ENCODE measurements around the gene ANKRD49.
A peak's percentile ranks its signal among the peaks of the same experiment; 100 is the strongest.

ANKRD49 gene

GRCh38 chr11:94493281-94494125 lies at the start of gene ANKRD49, which contains the start of gene MRE11:
TSS of gene ANKRD49 (plus strand) at chr11:94493984. CDS start at chr11:94496694, 2,710 bp downstream.
TSS of gene MRE11 (minus strand) at chr11:94493844. CDS start at chr11:94492801, 1,043 bp downstream.
- TF ChIP-seq, protein P1, sequence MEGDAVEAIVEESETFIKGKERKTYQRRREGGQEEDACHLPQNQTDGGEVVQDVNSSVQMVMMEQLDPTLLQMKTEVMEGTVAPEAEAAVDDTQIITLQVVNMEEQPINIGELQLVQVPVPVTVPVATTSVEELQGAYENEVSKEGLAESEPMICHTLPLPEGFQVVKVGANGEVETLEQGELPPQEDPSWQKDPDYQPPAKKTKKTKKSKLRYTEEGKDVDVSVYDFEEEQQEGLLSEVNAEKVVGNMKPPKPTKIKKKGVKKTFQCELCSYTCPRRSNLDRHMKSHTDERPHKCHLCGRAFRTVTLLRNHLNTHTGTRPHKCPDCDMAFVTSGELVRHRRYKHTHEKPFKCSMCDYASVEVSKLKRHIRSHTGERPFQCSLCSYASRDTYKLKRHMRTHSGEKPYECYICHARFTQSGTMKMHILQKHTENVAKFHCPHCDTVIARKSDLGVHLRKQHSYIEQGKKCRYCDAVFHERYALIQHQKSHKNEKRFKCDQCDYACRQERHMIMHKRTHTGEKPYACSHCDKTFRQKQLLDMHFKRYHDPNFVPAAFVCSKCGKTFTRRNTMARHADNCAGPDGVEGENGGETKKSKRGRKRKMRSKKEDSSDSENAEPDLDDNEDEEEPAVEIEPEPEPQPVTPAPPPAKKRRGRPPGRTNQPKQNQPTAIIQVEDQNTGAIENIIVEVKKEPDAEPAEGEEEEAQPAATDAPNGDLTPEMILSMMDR (IDR thresholded peaks at IDR 0.05; ENCODE audit: insufficient read depth, low read depth, low read length, missing control alignments): no peak
- DNase-seq (ENCODE audit: low read depth): peak; percentile 98
- H3K4me3 ChIP-seq (ENCODE audit: low read depth, low read length): peak within 1 kb of the TSS; percentile 82

DNA sequence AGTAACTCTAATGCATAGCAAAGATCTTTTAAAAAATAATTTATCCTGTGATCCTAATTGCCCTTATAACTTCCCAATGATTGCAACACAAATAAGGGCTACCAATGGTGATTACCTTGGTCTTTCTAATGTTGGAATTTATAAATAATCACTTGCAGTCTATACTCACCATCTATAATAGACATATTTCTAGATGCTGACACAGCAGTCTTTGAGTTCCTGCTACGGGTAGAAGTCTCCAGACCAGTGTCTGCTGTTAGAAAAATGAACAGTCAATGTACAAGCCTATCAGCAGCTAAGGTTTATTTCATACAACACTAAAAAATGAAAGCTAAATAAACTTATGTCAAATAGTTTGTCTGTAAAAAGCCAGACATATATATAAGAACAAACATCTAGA lies 48.1 kb upstream of the ANKRD49 start:
- TF ChIP-seq, protein P1 (IDR thresholded peaks at IDR 0.05; ENCODE audit: insufficient read depth, low read depth, low read length, missing control alignments): no peak
- H3K4me3 ChIP-seq (ENCODE audit: low read depth, low read length): no peak overlapping the region
- DNase-seq (ENCODE audit: low read depth): no peak

GRCh38 chr11:94447149-94447548 lies 46.6 kb upstream of the ANKRD49 start:
- TF ChIP-seq, protein P1 (IDR thresholded peaks at IDR 0.05; ENCODE audit: insufficient read depth, low read depth, low read length, missing control alignments): no peak
- DNase-seq (ENCODE audit: low read depth): no peak
- H3K4me3 ChIP-seq (ENCODE audit: low read depth, low read length): no peak overlapping the region

DNA sequence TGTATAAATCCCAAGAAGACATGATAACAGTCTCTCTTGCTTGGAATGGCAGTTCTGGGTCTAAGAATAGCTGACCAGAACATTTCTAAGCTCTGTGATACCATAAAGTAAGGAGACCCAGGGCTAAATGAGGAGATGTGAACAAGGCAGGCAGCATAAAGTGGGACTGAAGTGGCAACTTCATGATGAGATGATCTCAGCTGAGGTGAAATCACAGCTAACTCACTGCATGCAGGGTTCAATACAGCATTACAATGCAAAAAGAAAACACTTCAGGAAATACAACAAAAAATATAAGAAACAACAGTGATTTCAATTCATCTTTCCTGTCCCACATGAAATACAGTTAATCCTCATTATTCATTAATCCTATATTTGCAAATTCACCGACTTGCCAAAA lies 44.8 kb upstream of the ANKRD49 start:
- TF ChIP-seq, protein P1 (IDR thresholded peaks at IDR 0.05; ENCODE audit: insufficient read depth, low read depth, low read length, missing control alignments): no peak
- H3K4me3 ChIP-seq (ENCODE audit: low read depth, low read length): no peak overlapping the region
- DNase-seq (ENCODE audit: low read depth): no peak

GRCh38 chr11:94449437-94449836 lies 44.3 kb upstream of the ANKRD49 start:
- no peak overlapping the region for H3K4me3 ChIP-seq (ENCODE audit: low read depth, low read length)
- no peak for DNase-seq (ENCODE audit: low read depth)
- TF ChIP-seq, protein P1 (IDR thresholded peaks at IDR 0.05; ENCODE audit: insufficient read depth, low read depth, low read length, missing control alignments): no peak

DNA sequence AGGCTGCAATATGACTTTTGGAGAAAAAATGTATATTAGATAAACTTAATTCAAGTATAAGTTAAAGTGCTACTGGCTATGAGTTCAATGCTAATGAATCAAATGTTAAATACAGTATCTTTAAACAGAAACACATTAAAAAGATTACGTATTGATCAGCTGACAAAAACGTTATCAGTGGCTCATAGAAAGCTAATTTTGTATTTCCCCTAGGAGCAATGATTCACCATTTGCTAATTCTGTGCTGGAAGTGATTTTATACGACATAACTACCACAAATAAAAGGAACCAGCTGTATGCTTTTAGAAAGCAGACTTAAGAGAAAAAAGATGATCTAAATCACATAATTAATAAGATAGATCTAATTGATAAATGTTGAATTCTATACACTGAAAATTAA lies 43.7 kb upstream of the ANKRD49 start:
- TF ChIP-seq, protein P1 (IDR thresholded peaks at IDR 0.05; ENCODE audit: insufficient read depth, low read depth, low read length, missing control alignments): no peak
- no peak overlapping the region for H3K4me3 ChIP-seq (ENCODE audit: low read depth, low read length)
- DNase-seq (ENCODE audit: low read depth): no peak
